ENCODE results near the gene DCN.

The DCN gene

DNA sequence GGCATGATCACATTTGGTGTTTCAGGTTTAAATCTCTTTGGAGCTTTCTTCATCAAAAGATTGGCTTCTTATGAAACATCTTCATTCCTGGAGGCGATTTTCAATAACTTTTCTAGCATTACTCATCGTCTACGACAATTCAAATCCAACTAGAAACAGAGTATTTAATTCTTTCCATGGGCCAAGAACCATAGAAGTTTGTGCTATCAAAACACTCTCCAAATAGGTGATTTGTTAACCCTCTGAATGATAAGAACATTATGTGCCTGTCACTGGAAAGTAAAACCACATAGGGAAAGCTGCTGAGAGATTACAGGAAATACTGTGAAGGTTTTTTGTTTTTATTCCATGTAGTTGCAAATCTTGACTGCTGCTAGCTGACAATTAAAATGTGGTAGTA, 6.9 kb upstream of the DCN start:
- Histone ChIP-seq H3K27ac (ENCODE audit: low read depth, low read length) (no peak overlapping the region), H4K20me1 (ENCODE audit: control insufficient read depth, insufficient read depth, low read depth, low read length) (no peaks in the 10 kb centered on the region), H3K9me3 (ENCODE audit: control insufficient read depth, insufficient read depth, low read length) (no peaks in the 10 kb centered on the region), H3K4me2 (ENCODE audit: low read length) (no peak overlapping the region), H3K4me1 (ENCODE audit: control insufficient read depth, low read length) (no peaks in the 10 kb centered on the region), H3K36me3 (ENCODE audit: control insufficient read depth, low read length) (no peaks in the 10 kb centered on the region), H3K9me2 (replicated peaks; ENCODE audit: control insufficient read depth, low read length) (no peaks in the 10 kb centered on the region), H3K4me3 (ENCODE audit: low read length) (no peak overlapping the region), H3K27me3 (ENCODE audit: control insufficient read depth, low read length) (no peaks in the 10 kb centered on the region), H3F3A (ENCODE audit: control insufficient read depth, insufficient read depth) (no peaks in the 10 kb centered on the region), H3K79me2 (ENCODE audit: control insufficient read depth, low read length) (no peaks in the 10 kb centered on the region)
- TF ChIP-seq, protein P1, sequence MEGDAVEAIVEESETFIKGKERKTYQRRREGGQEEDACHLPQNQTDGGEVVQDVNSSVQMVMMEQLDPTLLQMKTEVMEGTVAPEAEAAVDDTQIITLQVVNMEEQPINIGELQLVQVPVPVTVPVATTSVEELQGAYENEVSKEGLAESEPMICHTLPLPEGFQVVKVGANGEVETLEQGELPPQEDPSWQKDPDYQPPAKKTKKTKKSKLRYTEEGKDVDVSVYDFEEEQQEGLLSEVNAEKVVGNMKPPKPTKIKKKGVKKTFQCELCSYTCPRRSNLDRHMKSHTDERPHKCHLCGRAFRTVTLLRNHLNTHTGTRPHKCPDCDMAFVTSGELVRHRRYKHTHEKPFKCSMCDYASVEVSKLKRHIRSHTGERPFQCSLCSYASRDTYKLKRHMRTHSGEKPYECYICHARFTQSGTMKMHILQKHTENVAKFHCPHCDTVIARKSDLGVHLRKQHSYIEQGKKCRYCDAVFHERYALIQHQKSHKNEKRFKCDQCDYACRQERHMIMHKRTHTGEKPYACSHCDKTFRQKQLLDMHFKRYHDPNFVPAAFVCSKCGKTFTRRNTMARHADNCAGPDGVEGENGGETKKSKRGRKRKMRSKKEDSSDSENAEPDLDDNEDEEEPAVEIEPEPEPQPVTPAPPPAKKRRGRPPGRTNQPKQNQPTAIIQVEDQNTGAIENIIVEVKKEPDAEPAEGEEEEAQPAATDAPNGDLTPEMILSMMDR (IDR thresholded peaks at IDR 0.05; ENCODE audit: low read depth, low read length, poor library complexity, severe bottlenecking), result no peak
- no peak for TF ChIP-seq EZH2phosphoT487 (IDR thresholded peaks at IDR 0.05; ENCODE audit: borderline replicate concordance, low read length)

DNA sequence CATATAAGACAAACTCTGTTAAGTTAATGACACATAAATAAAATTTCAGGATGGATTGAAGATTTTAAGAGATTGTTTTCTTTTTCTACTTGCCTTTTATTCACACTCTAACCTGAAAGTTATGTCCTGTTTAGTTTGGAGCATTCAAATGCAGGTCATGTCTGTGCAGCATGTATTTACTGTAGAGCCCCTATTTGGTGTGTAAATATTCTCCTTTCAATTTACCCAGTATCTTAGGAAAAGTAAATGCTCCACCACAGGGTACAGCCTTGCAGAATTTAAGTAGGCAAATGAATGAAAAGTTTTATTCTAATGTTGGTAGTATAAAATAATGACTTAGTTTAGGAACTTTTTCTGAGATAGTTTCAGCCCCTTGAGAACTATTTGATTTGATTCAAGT, 6.2 kb upstream of the DCN start:
- no peaks in the 10 kb centered on the region for H3K27me3 ChIP-seq (ENCODE audit: control insufficient read depth, low read length)
- no peaks in the 10 kb centered on the region for H3F3A ChIP-seq (ENCODE audit: control insufficient read depth, insufficient read depth)
- no peaks in the 10 kb centered on the region for H4K20me1 ChIP-seq (ENCODE audit: control insufficient read depth, insufficient read depth, low read depth, low read length)
- no peaks in the 10 kb centered on the region for H3K4me1 ChIP-seq (ENCODE audit: control insufficient read depth, low read length)
- H3K36me3 ChIP-seq (ENCODE audit: control insufficient read depth, low read length), result no peaks in the 10 kb centered on the region
- no peak overlapping the region for H3K4me3 ChIP-seq (ENCODE audit: low read length)
- TF ChIP-seq EZH2phosphoT487 (IDR thresholded peaks at IDR 0.05; ENCODE audit: borderline replicate concordance, low read length), result no peak
- TF ChIP-seq, protein P1 (IDR thresholded peaks at IDR 0.05; ENCODE audit: low read depth, low read length, poor library complexity, severe bottlenecking), result no peak
- H3K79me2 ChIP-seq (ENCODE audit: control insufficient read depth, low read length), result no peaks in the 10 kb centered on the region
- no peaks in the 10 kb centered on the region for H3K9me3 ChIP-seq (ENCODE audit: control insufficient read depth, insufficient read depth, low read length)
- H3K9me2 ChIP-seq (replicated peaks; ENCODE audit: control insufficient read depth, low read length), result no peaks in the 10 kb centered on the region
- H3K27ac ChIP-seq (ENCODE audit: low read depth, low read length), result no peak overlapping the region
- H3K4me2 ChIP-seq (ENCODE audit: low read length), result no peak overlapping the region

DNA sequence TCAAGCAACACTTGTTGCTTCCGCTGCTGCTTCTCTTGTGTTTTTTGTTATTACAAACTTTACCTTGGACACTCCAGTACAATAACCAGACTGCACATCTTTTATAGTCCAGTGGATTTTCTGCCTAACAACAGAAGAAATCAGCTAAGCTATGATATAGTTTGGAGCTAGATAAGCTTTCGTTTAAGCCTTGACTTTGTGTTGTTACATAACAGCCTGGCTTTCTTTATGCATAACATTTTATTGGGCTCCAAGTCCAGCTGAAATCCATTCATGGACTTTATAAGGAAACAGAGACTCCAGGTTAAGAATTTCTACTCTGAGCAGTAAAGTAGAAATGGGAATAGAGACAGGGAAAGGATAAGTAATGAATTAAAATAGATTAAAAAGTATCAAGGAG, 3.5 kb upstream of the DCN start:
- no peaks in the 10 kb centered on the region for H3K36me3 ChIP-seq (ENCODE audit: control insufficient read depth, low read length)
- no peak overlapping the region for H3K4me3 ChIP-seq (ENCODE audit: low read length)
- no peaks in the 10 kb centered on the region for H3F3A ChIP-seq (ENCODE audit: control insufficient read depth, insufficient read depth)
- H3K4me1 ChIP-seq (ENCODE audit: control insufficient read depth, low read length), result no peaks in the 10 kb centered on the region
- no peaks in the 10 kb centered on the region for H3K27me3 ChIP-seq (ENCODE audit: control insufficient read depth, low read length)
- no peaks in the 10 kb centered on the region for H3K9me3 ChIP-seq (ENCODE audit: control insufficient read depth, insufficient read depth, low read length)
- TF ChIP-seq, protein P1 (IDR thresholded peaks at IDR 0.05; ENCODE audit: low read depth, low read length, poor library complexity, severe bottlenecking), result no peak
- TF ChIP-seq EZH2phosphoT487 (IDR thresholded peaks at IDR 0.05; ENCODE audit: borderline replicate concordance, low read length), result no peak
- H3K4me2 ChIP-seq (ENCODE audit: low read length), result no peak overlapping the region
- no peaks in the 10 kb centered on the region for H3K79me2 ChIP-seq (ENCODE audit: control insufficient read depth, low read length)
- H3K9me2 ChIP-seq (replicated peaks; ENCODE audit: control insufficient read depth, low read length), result no peaks in the 10 kb centered on the region
- no peak overlapping the region for H3K27ac ChIP-seq (ENCODE audit: low read depth, low read length)
- no peaks in the 10 kb centered on the region for H4K20me1 ChIP-seq (ENCODE audit: control insufficient read depth, insufficient read depth, low read depth, low read length)

DNA sequence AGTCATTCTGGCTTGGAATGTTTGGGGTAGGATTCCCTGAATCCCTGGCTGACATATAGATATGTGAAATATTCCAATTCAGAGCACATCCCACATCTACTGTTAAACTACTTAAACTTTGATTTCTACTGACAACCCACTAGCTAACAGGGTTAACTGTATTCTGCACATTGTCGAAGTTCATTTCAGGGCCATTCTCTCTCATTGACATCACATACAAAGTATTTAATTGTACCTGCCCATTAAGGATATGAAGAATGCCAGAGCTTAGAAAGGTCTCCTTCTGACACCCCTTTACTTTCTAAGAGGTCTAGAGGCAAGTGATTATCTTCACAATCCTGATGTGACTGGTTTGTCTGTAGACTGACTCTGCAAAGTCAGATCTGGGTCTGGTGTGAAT, 2.8 kb upstream of the DCN start:
- no peaks in the 10 kb centered on the region for H3K9me3 ChIP-seq (ENCODE audit: control insufficient read depth, insufficient read depth, low read length)
- TF ChIP-seq, protein P1 (IDR thresholded peaks at IDR 0.05; ENCODE audit: low read depth, low read length, poor library complexity, severe bottlenecking), result no peak
- TF ChIP-seq EZH2phosphoT487 (IDR thresholded peaks at IDR 0.05; ENCODE audit: borderline replicate concordance, low read length), result no peak

More for the DNA sequence above, 2.8 kb upstream of the DCN start:
- Histone ChIP-seq H3K4me2 (ENCODE audit: low read length) (no peak overlapping the region), H3K4me1 (ENCODE audit: control insufficient read depth, low read length) (no peaks in the 10 kb centered on the region), H3F3A (ENCODE audit: control insufficient read depth, insufficient read depth) (no peaks in the 10 kb centered on the region), H3K36me3 (ENCODE audit: control insufficient read depth, low read length) (no peaks in the 10 kb centered on the region), H3K9me2 (replicated peaks; ENCODE audit: control insufficient read depth, low read length) (no peaks in the 10 kb centered on the region), H3K27me3 (ENCODE audit: control insufficient read depth, low read length) (no peaks in the 10 kb centered on the region), H3K4me3 (ENCODE audit: low read length) (no peak overlapping the region), H3K27ac (ENCODE audit: low read depth, low read length) (no peak overlapping the region), H3K79me2 (ENCODE audit: control insufficient read depth, low read length) (no peaks in the 10 kb centered on the region), H4K20me1 (ENCODE audit: control insufficient read depth, insufficient read depth, low read depth, low read length) (no peaks in the 10 kb centered on the region)

All from DOHH2 (cell line).